Measurements from ENCODE around the gene MAPKAP1.

The MAPKAP1 gene

GRCh38 chr9:125549465-125549871, 157.5 kb downstream of the MAPKAP1 start:
- no peak for TF ChIP-seq CTCF (conservative IDR thresholded peaks at IDR 0.05)
- H3K27ac ChIP-seq, result peak overlapping the region; percentile 74

- H3K27ac ChIP-seq, result peak overlapping the region; percentile 74
- no peak for TF ChIP-seq CTCF (conservative IDR thresholded peaks at IDR 0.05)
These were observed 158.0 kb downstream of the MAPKAP1 start for GRCh38 chr9:125549039-125549438.

GRCh38 chr9:125548141-125548540, 158.9 kb downstream of the MAPKAP1 start:
- no peak for TF ChIP-seq CTCF (conservative IDR thresholded peaks at IDR 0.05)

GRCh38 chr9:125547368-125547767, 159.6 kb downstream of the MAPKAP1 start:
- peak overlapping the region; percentile 74 for H3K27ac ChIP-seq
- no peak for TF ChIP-seq CTCF (conservative IDR thresholded peaks at IDR 0.05)

More at GRCh38 chr9:125548141-125548540, 158.9 kb downstream of the MAPKAP1 start:
- H3K27ac ChIP-seq, result peak overlapping the region; percentile 74

- TF ChIP-seq CTCF (conservative IDR thresholded peaks at IDR 0.05), result no peak
- peak overlapping the region; percentile 48 for H3K27ac ChIP-seq
These were observed 161.2 kb downstream of the MAPKAP1 start for GRCh38 chr9:125545845-125546244.

GRCh38 chr9:125544988-125545651, 161.9 kb downstream of the MAPKAP1 start:
- H3K27ac ChIP-seq, result peak overlapping the region; percentile 48
- no peak for TF ChIP-seq CTCF (conservative IDR thresholded peaks at IDR 0.05)

GRCh38 chr9:125544484-125544883, 162.5 kb downstream of the MAPKAP1 start:
- peak overlapping the region; percentile 48 for H3K27ac ChIP-seq
- TF ChIP-seq CTCF (conservative IDR thresholded peaks at IDR 0.05), result no peak

All from VCaP (cell line).